DOHH2 (cell line): ENCODE measurements around the gene EPN2.

Experiments
- EZH2phosphoT487 ChIP-seq: fragments of 200-600 bp; sonication (generic); IDR thresholded peaks from 2 replicates; pipeline ENCODE4 v1.6.1; 2017; ENCODE audit warnings: borderline replicate concordance, mild to moderate bottlenecking, antibody characterized with exemption, low read length, moderate library complexity, mixed read lengths
- TF ChIP-seq, protein P1 (sequence below): fragments of 200-600 bp; sonication (generic); IDR thresholded peaks from one replicate; pipeline ENCODE4 v1.5.1; 2014; ENCODE audit warnings: antibody characterized with exemption, mild to moderate bottlenecking, low read depth, low read length; ENCODE audit not compliant: poor library complexity, severe bottlenecking

- TF ChIP-seq, protein P1, sequence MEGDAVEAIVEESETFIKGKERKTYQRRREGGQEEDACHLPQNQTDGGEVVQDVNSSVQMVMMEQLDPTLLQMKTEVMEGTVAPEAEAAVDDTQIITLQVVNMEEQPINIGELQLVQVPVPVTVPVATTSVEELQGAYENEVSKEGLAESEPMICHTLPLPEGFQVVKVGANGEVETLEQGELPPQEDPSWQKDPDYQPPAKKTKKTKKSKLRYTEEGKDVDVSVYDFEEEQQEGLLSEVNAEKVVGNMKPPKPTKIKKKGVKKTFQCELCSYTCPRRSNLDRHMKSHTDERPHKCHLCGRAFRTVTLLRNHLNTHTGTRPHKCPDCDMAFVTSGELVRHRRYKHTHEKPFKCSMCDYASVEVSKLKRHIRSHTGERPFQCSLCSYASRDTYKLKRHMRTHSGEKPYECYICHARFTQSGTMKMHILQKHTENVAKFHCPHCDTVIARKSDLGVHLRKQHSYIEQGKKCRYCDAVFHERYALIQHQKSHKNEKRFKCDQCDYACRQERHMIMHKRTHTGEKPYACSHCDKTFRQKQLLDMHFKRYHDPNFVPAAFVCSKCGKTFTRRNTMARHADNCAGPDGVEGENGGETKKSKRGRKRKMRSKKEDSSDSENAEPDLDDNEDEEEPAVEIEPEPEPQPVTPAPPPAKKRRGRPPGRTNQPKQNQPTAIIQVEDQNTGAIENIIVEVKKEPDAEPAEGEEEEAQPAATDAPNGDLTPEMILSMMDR: no peak
- TF ChIP-seq EZH2phosphoT487: no peak
These were observed 7.6 kb downstream of the EPN2 start for GRCh38 chr17:19244781-19245180.
